IgD-negative memory B cell (primary cell): ENCODE results near the gene ITGA8. TPM values are rescaled to one million over a fixed set of nuclear protein-coding genes. Genes with fewer than 3 reads are reported as not detected.

Experiments
- polyA plus RNA-seq: library from polyadenylated mRNA; unstranded; fragments of 300-500 nt; fragmentation: Illumina TruSeq; gene quantifications from one replicate; pipeline ENCODE4 v1.2.3, GENCODE V29; 2021

The ITGA8 gene
- polyA plus RNA-seq, 1 donor from 2014 or later = not detected

Other genes starting within 250 kb of the ITGA8 start
- 4.5 TPM for gene MINDY3, start 140.6 kb upstream of the ITGA8 start, polyA plus RNA-seq